ENCODE results near the gene LTBP1.

Gene LTBP1

DNA sequence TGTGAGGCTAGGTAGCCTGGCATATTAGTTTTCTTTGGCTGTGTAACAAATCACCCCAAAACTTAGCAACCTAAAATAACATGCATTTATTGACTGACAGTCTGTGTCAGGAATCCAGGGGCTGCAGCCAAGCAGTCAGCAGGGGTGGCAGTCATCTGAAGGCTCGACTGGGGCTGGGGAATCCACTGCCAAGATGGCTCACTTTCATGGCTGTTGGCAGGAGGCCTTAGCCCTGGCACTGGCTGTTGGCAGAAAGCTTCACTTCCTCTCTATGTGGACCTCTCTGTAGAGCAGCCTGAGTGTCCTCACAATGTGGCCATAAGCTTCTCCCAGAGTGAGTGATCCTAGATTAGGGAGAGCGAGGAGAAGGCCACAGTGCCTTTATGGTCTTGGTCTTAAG lies 78.0 kb downstream of the LTBP1 start:
- H3K4me3 ChIP-seq (ENCODE audit: low read depth, low read length) = no peak overlapping the region
- TF ChIP-seq, protein P1, sequence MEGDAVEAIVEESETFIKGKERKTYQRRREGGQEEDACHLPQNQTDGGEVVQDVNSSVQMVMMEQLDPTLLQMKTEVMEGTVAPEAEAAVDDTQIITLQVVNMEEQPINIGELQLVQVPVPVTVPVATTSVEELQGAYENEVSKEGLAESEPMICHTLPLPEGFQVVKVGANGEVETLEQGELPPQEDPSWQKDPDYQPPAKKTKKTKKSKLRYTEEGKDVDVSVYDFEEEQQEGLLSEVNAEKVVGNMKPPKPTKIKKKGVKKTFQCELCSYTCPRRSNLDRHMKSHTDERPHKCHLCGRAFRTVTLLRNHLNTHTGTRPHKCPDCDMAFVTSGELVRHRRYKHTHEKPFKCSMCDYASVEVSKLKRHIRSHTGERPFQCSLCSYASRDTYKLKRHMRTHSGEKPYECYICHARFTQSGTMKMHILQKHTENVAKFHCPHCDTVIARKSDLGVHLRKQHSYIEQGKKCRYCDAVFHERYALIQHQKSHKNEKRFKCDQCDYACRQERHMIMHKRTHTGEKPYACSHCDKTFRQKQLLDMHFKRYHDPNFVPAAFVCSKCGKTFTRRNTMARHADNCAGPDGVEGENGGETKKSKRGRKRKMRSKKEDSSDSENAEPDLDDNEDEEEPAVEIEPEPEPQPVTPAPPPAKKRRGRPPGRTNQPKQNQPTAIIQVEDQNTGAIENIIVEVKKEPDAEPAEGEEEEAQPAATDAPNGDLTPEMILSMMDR (IDR thresholded peaks at IDR 0.05; ENCODE audit: borderline replicate concordance, insufficient read depth, low read depth, low read length) = no peak

DNA sequence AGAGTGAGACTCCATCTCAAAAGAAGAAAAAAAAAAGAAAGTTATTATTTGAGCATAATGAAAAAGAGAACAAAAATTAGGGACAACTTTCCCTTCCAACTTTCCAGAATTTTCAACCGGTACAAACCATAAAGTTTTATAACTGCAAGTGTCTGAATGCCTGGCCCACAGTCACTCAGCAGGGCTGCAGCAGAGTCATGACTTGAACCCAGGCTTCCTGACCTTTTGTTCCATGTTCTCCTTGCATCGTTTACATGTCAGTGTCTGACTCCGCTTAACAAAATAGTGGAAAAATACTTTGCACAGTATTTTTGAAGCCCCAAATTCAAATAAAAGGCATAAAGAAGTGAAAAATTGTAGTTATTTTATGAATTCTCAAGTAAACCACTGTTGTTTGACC lies 82.7 kb downstream of the LTBP1 start:
- TF ChIP-seq, protein P1 (IDR thresholded peaks at IDR 0.05; ENCODE audit: borderline replicate concordance, insufficient read depth, low read depth, low read length) = no peak
- no peak overlapping the region for H3K4me3 ChIP-seq (ENCODE audit: low read depth, low read length)

DNA sequence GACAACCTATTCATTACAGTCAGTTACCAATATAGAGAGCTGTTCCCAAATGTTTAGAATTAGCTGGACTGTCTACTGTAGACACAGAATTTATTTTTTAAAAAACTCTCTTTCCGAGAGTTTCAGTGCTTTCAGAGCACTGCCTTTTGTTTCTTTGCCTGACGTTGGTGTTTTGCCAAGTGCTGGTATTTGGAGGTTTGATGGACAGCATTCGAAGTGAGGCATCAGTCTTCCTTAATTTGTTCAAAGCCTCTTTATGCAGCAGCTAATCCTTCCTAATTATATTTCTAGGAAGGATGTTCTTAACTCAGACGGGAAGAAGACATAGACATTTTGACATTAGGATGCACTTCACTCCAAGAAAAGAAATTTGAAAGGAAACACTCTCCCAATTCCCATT lies 83.2 kb downstream of the LTBP1 start:
- H3K4me3 ChIP-seq (ENCODE audit: low read depth, low read length) = no peak overlapping the region
- TF ChIP-seq, protein P1 (IDR thresholded peaks at IDR 0.05; ENCODE audit: borderline replicate concordance, insufficient read depth, low read depth, low read length) = no peak

DNA sequence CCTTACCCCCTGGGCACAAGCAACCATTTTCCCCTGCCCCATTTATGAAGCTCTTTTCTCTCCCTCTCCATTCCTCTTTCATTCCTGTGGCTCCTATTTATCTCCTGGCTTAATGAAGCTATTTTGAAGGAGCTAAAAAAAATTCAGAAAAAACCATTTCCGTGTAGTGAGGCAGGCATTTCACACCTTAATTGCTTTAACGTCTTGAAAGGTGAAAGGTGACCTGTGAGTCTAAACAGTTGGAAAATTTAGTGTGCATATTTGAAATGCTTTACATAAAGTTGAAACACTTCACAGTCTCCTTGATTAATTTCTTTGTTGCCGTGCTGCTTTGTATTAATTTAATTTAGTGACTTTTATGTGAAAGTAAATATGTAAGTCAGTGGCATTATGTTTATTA lies 83.6 kb downstream of the LTBP1 start:
- TF ChIP-seq, protein P1 (IDR thresholded peaks at IDR 0.05; ENCODE audit: borderline replicate concordance, insufficient read depth, low read depth, low read length) = no peak
- no peak overlapping the region for H3K4me3 ChIP-seq (ENCODE audit: low read depth, low read length)

DNA sequence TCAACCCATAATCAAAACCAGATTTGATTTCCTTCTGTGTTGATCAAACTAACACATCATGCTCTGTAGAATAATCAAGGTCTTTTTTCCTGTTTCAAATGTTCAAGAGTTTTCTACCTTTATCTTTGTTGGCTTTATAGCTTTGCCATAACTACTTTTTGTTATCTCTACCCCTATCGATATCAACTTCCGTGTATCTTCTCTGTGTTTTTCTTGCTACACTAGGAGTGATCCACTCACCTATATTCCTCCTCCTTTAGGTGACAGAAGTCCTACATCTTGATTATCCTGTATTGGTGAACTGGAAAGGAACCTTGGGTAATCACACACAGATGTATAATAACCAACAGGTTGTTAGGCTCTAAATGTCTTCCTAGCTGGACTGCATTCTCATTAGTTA lies 85.5 kb downstream of the LTBP1 start:
- TF ChIP-seq, protein P1 (IDR thresholded peaks at IDR 0.05; ENCODE audit: borderline replicate concordance, insufficient read depth, low read depth, low read length) = no peak
- no peak overlapping the region for H3K4me3 ChIP-seq (ENCODE audit: low read depth, low read length)

DNA sequence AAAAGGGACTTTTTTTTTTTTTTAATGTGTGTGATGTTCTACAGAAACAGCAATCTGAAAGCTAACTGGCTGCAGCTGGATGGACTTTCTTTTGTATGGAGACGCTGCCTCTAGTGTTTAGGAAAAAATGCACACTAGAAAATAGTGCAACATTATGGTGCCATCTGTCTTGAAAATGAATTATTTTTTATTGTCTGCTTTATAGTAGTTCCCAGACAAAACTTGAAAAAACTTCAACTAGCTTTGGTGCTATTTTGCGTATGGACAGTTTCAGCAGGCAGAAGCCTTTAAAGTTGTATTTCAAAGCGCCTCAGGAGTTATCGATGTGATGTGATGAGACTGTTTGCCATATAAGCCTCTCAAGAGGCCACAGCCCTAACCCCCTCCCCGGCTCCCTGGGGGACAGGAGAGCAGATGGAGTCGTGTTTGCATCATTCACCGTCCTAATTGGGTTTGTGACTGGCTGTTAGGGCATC lies 86.9 kb downstream of the LTBP1 start:
- TF ChIP-seq, protein P1 (IDR thresholded peaks at IDR 0.05; ENCODE audit: borderline replicate concordance, insufficient read depth, low read depth, low read length) = no peak
- no peak overlapping the region for H3K4me3 ChIP-seq (ENCODE audit: low read depth, low read length)

DNA sequence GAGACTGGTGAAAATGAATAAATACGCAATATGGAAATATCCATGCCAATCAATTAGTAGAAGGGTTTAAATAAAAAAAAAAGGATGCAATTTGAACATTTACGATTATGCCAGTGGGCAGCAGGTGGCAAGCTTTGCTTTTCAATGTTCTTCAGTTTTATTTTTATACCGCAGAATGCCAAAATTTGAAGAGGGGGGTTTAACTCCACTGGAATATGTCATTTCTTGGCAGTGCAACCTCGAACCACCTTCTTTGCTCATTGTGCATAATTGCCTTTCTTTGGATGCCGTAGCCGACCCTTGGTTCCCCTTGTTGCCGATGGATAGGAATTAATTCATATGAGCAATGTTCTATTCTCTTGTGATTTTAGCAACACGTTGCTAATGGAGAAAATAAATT lies 88.0 kb downstream of the LTBP1 start:
- TF ChIP-seq, protein P1 (IDR thresholded peaks at IDR 0.05; ENCODE audit: borderline replicate concordance, insufficient read depth, low read depth, low read length) = no peak
- H3K4me3 ChIP-seq (ENCODE audit: low read depth, low read length) = no peak overlapping the region

Data from GM12875 (cell line).